ENCODE measurements around the gene CPT2. TPM values are rescaled to one million over a fixed set of nuclear protein-coding genes. Genes with fewer than 3 reads are reported as not detected.

Gene CPT2
- 23.3 and 30.6 TPM in 2 replicates for total RNA-seq (2014; rRNA removed; shearing (Covaris generic))

GRCh38 chr1:53196485-53197290 is at the start of gene CPT2:
Gene CPT2, plus strand, starts transcription at chr1:53196824. Its CDS starts 120 bp downstream, at chr1:53196944.
- peak; percentile 92 for DNase-seq (ENCODE audit: low spot score)

- DNase-seq (ENCODE audit: low spot score), result no peak
Measured at GRCh38 chr1:53147174-53147573, 49.5 kb upstream of the CPT2 start.

GRCh38 chr1:53148123-53148522 is 48.5 kb upstream of the CPT2 start:
- no peak for DNase-seq (ENCODE audit: low spot score)

DNA sequence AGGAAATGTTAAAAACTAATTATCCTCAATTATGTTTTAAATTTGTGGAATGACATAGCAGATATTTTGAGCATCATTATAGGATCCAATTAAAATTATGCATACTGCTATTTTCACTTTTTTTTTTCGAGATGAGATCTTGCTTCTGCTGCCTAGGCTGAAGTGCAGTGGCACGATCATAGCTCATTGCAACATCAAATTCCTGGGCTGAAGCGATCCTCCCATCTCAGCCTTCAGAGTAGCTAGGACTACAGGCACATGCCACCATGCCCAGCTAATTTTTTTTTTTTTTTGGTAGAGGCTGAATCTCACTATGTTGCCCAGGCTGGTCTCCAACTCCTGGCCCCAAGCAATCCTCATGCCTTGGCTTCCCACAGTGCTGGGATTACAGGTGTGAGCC is 42.9 kb upstream of the CPT2 start:
- no peak for DNase-seq (ENCODE audit: low spot score)

- DNase-seq (ENCODE audit: low spot score), result no peak
Measured at GRCh38 chr1:53154859-53155438, 41.7 kb upstream of the CPT2 start.

GRCh38 chr1:53155534-53155933 is 41.1 kb upstream of the CPT2 start:
- DNase-seq (ENCODE audit: low spot score), result no peak

- DNase-seq (ENCODE audit: low spot score), result no peak
Measured at GRCh38 chr1:53155945-53156344, 40.7 kb upstream of the CPT2 start.

GRCh38 chr1:53156783-53157182 is 39.8 kb upstream of the CPT2 start:
- DNase-seq (ENCODE audit: low spot score), result no peak

DNA sequence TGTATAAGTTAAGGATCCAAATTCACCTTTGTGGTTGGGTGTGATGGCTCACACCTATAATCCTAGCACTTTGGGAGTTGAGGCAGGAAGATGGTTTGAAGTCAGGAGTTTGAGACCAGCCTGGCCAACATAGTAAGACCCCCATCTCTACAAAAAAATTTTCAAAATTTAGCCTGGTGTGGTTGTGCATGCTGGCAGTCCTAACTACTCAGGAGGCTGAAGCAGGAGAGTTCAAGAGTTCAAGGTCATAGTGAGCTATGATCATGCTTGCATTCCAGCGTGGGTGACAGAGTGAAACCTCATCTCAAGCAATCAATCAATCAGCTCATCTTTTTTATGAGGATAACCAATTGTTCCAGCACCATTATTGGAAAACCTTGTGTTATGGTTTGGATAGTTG is 37.7 kb upstream of the CPT2 start:
- DNase-seq (ENCODE audit: low spot score), result no peak

GRCh38 chr1:53160924-53161378 is 35.7 kb upstream of the CPT2 start:
- no peak for DNase-seq (ENCODE audit: low spot score)

DNA sequence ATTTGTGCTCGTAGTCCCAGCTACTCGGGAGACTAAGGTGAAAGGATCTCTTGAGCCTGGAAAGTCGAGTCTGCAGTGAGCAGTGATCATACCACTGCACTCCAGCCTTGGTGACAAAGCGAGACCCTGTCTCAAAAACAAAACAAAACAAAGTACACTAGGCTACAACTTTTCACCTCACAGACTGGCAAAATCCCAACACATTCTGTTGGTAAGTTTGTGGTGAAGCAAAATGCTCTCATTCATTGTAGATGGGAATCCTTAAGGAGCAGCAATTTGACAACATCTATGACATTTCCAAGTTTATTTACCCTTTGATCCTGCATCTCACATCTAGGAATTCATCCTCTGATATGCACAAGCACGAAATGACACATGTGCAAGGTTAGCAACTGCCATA is 34.0 kb upstream of the CPT2 start:
- no peak for DNase-seq (ENCODE audit: low spot score)

- no peak for DNase-seq (ENCODE audit: low spot score)
Measured at GRCh38 chr1:53163291-53163768, 33.3 kb upstream of the CPT2 start.

DNA sequence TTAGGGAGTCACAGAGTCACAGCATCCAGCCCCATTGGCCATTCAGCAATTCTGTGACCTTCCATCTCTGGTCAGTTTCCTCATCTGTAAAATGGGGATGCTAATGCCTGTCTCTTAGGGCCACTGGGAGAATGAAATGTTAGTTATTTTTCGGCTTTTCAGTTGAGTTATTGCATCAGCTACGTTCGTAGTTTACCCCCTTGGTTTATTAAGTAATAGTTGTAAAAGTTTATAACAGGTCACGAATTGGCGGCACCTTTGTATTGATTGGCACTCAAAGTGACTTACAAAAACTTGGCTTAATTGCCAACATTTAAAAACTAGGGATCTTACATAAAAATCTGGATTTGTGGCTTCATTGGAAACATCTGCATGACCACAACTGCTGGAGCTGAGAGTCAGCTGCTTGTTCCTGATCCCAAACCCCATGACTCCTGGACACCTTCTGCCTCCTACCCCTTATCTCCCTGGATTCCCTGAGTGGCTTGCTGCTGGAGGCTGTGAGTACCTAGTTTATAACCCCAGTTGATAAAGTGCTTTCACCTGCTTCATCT is 31.1 kb upstream of the CPT2 start:
- DNase-seq (ENCODE audit: low spot score), result no peak

GRCh38 chr1:53166366-53166765 is 30.3 kb upstream of the CPT2 start:
- DNase-seq (ENCODE audit: low spot score), result no peak

DNA sequence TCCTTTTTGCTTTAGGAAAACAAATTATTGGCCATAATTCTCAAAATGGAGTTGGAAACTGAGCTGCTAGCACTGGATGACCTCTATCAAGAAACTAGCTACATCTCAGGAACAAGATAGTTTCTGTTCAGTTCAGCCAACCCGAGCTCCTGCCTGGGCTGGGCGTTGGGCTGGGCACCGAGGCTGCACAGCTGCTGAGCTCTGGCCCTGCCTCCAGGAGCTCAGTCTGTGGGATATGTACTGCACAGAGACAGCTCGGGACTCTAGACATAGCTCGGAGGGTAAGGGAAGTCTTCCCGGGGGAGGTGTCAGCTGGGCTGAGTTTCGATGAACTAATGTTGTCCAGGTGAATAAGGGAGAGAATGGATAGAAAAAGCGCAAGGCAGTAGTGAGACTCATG is 29.7 kb upstream of the CPT2 start:
- DNase-seq (ENCODE audit: low spot score), result no peak

DNA sequence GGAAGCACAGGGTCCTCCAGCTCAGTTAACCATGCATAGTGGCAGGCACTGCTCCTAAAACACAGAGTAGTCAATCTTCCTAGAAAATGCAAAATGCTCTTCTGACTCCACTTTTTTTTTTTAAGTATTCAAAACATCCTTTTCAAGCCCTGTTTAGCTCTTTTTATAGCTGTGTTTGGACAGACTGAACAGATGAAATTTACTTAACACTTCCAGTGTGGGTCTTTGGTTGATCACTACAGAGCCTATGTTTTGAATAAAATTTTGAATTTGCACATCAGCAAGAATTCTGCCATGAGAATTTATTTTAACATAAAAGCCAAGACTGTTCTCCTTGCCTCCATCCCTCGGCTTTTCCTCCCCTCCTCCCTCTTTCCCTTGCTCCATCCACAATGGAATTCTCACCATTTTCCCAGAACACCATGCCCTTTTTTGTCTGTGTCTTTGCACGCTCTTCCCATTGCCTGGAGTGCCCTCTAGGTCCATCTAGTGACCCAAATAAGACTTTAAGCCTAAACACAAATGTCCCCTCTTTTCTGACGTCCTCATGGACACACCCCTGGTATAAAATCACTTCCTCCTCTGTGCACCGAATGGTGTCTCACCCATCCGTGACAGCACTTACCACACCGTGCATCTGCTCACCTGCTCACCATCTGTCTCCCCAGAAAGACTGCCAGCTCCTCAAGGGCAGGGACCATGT is 24.0 kb upstream of the CPT2 start:
- peak; percentile 78 for DNase-seq (ENCODE audit: low spot score)

DNA sequence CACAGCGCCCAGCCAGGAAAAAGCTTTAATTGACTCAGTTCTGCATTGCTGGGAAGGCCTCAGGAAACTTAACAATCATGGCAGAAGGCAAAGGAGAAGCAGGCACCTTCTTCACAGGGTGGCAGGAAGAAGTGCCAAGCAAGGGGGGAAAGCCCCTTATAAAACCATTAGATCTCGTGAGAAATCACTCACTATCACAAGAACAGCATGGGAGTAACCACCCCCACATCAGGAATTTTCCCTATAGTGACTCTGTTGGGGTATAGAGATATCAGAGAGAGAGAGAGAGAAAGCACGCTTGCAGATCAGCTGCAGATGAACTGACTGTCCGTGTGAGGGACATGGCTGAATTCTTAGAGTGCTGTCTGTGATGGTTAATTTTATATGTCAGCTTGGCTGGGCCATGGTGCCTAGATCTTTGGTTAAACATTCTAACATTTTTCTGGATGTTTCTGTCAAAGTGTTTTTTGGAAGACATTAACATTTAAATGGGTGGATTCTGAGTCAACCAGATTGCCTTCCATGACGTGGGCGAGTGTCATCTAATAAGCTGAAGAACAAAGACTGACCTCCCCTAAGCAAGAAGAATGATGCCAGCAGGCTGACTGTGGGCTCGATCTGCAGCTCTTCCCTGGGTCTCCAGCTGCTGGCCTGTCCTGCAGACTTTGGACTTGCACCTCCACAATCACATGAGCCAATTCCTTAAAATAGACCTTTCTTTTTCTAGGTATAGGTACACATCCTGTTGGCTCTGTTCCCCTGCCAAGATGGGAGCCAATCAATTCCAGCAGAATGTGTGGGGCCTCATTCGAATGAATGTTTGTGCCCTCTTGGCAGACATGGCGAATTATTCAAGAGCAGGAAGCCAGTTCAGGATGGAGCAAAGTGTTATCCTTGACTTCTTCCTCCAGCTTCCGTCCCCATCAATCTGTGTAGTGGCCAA is 21.4 kb upstream of the CPT2 start:
- DNase-seq (ENCODE audit: low spot score), result no peak

DNA sequence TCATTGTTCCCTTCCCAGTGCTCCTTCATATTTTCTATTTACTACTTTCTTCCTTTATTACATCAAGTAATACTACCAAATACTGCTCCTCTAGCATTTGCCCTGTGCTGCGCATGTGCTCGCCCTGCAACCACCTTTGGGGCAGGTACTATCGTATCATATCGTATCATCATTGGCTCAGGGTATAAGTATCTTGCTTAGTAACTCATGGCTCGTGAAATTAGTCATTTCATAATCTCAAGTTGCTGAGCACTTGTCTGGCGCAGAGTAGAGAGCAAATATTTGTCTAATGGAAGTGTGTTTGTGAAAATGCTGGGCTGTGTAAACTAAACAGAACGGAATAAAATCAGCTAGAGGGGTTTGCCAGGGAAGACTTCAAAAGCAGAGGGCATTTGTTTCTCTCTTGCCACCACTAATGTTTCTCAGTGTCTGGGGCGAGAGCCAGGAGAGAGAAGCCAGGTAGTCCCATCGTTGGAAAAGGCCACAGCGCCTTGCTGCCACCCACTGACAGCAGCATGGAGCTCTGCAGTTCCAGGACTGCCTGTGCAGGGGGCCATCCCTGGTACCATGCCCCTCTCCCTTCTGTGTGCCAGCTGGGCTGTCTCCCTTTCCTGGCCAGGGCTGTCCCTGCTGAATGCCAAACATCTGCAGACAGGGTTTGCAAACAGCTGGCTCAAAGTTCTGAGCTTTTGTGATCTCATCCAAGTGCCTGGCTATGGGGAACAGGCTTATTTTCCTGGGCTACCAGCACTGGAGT is 20.0 kb upstream of the CPT2 start:
- DNase-seq (ENCODE audit: low spot score), result peak; percentile 61

- DNase-seq (ENCODE audit: low spot score), result no peak
Measured at GRCh38 chr1:53180226-53180625, 16.4 kb upstream of the CPT2 start.

- DNase-seq (ENCODE audit: low spot score), result no peak
Measured at GRCh38 chr1:53180951-53181350, 15.7 kb upstream of the CPT2 start.

All from H4 (cell line).